Lower leg skin (tissue), 3 donors: ENCODE measurements around the gene MDM4.

Experiments used
- POLR2A ChIP-seq, 2 donors: fragments of 450-650 bp; IDR thresholded peaks; one replicate each; pipeline ENCODE4 v1.6.1; 2016 to 2017; ENCODE audit warnings: antibody characterized with exemption in 2 of 2, mild to moderate bottlenecking in 1 of 2, moderate library complexity in 1 of 2
- TF ChIP-seq, protein P1 (sequence below), 3 donors: fragments of 450-650 bp; IDR thresholded peaks; one replicate each; pipeline ENCODE4 v1.5.1; 2016; ENCODE audit warnings: antibody characterized with exemption in 3 of 3, mild to moderate bottlenecking in 3 of 3, moderate library complexity in 2 of 3

DNA sequence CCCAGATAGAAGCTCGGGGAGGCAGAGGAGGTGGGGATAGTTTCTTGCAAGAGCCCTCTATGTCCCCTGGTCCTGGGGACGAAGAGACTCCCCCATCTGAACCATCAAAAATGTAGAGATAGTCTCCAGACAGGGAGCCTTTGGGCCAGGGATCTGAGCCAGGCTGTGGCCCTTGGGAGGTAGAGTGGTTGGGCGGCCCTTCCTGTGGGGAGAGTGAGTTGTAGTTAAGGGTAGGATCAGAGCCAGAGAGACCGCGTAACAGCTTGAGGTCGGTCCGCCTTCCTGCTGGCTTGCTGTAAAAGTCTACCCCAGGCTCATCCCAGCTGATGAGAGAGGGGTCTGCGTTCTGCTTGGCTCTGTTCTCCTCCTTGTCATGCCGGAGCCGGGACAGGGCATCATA, 46.9 kb upstream of the MDM4 start:
- TF ChIP-seq, protein P1, sequence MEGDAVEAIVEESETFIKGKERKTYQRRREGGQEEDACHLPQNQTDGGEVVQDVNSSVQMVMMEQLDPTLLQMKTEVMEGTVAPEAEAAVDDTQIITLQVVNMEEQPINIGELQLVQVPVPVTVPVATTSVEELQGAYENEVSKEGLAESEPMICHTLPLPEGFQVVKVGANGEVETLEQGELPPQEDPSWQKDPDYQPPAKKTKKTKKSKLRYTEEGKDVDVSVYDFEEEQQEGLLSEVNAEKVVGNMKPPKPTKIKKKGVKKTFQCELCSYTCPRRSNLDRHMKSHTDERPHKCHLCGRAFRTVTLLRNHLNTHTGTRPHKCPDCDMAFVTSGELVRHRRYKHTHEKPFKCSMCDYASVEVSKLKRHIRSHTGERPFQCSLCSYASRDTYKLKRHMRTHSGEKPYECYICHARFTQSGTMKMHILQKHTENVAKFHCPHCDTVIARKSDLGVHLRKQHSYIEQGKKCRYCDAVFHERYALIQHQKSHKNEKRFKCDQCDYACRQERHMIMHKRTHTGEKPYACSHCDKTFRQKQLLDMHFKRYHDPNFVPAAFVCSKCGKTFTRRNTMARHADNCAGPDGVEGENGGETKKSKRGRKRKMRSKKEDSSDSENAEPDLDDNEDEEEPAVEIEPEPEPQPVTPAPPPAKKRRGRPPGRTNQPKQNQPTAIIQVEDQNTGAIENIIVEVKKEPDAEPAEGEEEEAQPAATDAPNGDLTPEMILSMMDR (IDR thresholded peaks at IDR 0.05): no peak
- no peak for TF ChIP-seq POLR2A (IDR thresholded peaks at IDR 0.05)
